Adipose tissue (tissue), 3 donors: ENCODE results near the gene WASF3. TPM values are rescaled to one million over a fixed set of nuclear protein-coding genes. Genes with fewer than 3 reads are reported as not detected.
"Not testable (repeated sequence)": the region's sequence is repeated elsewhere in the genome, so short reads cannot be mapped to it uniquely, and the experiment has no call there.

Experiments used
- H3K27ac ChIP-seq: one replicate; pipeline ENCODE4 v1.5.1; 2013; ENCODE audit warnings: low read depth, low read length
- WGBS, 3 donors: extraction: QIAGEN DNeasy Blood & Tissue Kit; methylation state at CpG; one replicate each; pipeline ENCODE4 v1.1.7; 2013; 5-methylcytosine and 5-hydroxymethylcytosine counted together
- polyA plus RNA-seq, 3 donors: library from polyadenylated mRNA; stranded (reverse); fragments of 200-250 nt; gene quantifications; one replicate each; pipeline ENCODE4 v1.2.3, GENCODE V29; 2013
- donor health status: healthy with polysubstance abuse.
- donor health status: Bipolar disorder and iron deficiency.
- donor health status: healthy.

Gene WASF3
- polyA plus RNA-seq, 3 donors = 3.8 to 45.7 (median 17.8) TPM

GRCh38 chr13:26614721-26615120 lies 57.2 kb downstream of the WASF3 start:
- WGBS, 3 donors = 71 to 82% (median 73%) methylated on average over 5 of the region's 5 CpGs

DNA sequence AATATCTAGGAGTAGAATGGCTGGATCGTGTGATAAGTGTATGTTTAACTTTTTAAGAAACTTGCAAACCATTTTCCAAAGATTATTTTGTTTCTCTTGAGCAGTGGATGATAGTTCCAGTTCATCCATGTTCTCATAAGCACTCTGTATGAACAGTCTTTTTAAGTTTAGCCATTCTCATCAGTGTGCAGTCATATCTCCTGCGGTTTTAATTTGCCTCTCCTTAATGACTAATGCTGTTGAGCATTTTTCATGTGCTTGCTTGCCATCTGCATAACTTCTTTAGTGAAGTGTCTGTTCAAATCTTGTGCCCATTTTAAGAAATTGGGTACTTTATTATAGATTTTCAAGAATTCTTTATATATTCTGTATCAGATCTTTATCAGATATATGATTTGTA lies 58.6 kb downstream of the WASF3 start:
- H3K27ac ChIP-seq = no peak overlapping the region
- WGBS, 3 donors = 75 to 90% (median 75%) methylated on average over 2 of the region's 2 CpGs

More at GRCh38 chr13:26614721-26615120, 57.2 kb downstream of the WASF3 start:
- no peak overlapping the region for H3K27ac ChIP-seq

DNA sequence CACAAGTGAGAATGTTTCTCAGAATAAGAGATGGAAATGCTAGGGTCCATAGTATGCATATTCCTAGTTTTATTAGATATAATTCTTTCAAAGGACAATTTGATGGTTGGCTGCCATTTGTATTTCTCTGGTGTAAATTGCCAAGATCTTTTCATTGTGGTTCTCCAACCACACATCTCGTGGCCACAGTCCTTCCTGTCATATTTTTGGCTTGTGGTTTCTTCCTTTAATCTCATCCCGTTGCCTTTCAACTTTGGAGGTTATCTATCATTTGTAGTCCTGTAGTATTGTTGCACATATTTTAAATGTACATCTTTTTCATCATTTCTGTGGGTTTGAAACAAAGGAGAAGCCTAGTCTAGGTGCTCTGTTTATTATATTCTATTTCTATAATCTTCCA lies 61.2 kb downstream of the WASF3 start:
- 41 to 82% (median 51%) methylated on average over 2 of the region's 2 CpGs for WGBS, 3 donors
- no peak overlapping the region for H3K27ac ChIP-seq

DNA sequence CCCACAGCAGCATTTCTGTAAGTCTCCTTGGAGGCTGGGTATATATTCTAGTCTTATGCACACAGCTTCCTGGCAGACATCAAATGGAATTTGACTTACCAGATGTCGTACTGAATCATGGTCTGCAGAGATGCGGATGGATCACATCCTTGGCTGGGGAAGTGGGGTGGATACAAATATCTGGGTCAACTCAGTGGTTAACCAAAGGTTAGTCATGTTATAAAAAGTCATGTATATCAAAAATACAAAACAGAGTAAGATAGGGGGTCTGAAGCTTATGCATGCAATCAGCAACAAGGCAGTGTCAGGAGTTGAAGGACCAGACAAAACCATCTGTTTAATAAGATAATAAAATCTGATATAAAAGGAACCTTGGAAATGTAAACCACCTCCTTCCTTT lies 61.9 kb downstream of the WASF3 start:
- H3K27ac ChIP-seq = no peak overlapping the region
- 55 to 85% (median 56%) methylated on average over 2 of the region's 2 CpGs for WGBS, 3 donors

DNA sequence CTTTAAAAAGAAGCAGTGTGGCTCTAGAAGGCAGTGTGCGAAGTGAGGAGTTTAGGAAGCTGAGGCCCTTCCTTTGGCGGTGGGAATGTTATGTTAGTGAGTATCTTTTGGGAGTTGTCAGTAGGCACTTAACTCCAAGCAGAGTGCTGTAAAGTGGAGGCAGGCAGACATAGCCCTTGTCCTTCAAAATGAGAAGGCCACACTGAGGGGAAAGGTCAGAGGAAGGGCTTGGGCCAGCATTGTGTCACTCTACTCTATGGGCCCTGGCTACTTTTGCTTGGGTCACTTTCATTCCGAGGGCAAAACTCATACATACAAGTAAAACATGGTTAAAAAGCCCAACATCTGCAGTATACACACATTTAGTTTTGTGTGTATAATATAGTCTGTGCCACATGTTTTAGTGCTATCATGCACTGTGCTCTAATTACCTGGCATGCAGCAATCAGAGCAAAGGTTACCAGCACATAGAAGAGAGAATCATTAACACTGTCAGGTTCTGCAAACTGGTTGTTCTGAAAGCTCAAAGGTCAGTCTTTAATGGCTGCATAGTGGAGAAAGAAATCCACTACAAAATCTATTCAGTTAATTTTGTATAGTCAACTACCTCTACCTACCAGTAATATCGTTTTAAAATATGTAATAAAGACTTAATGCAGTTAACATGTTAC lies 64.4 kb downstream of the WASF3 start:
- no peak overlapping the region for H3K27ac ChIP-seq
- 75 to 85% (median 78%) methylated on average over 4 of the region's 4 CpGs for WGBS, 3 donors

DNA sequence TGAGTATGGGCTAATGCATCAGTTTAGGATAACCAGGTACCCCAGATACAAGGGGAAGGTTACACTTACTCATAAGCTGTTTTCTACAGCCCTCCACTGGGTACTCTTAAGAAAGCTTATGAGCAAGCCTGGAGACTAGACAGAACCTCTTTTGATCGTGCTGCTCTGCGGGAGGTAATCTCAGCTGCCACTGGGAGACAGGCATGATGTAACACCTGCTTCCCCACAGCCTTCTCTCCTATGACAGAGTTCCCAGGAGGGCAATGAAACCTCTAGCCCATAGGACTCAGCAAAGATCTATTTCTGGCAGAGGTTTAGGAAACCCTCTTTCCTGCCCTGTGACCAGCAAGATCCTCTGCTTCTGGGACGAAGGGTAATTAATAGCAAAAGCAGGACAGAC lies 65.6 kb downstream of the WASF3 start:
- 60 to 74% (median 62%) methylated on average over 3 of the region's 3 CpGs for whole genome bisulfite sequencing, 3 donors

DNA sequence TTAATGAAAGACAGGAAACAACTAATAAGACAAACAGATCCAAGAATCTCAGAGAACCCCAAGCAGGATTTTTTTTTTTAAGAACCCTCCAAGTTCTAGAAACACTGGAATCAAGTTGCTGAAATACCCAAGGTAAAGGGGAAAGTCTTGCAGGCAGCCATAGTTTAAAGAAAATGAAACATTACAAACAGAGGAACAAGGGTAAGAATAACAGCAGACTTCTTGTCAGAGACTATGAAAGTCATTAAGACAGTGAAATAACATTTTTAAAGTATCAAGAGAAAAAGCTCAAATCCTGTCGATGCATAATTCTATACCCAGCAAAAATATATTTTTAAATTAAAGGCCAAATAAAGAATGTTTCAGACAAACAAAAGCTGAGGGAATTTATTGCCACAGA lies 67.1 kb downstream of the WASF3 start:
- 90 to 97% (median 96%) methylated on average over 1 of the region's 1 CpG for WGBS, 3 donors
- no peak overlapping the region for H3K27ac ChIP-seq

More for the DNA sequence above, 65.6 kb downstream of the WASF3 start:
- H3K27ac ChIP-seq = no peak overlapping the region

DNA sequence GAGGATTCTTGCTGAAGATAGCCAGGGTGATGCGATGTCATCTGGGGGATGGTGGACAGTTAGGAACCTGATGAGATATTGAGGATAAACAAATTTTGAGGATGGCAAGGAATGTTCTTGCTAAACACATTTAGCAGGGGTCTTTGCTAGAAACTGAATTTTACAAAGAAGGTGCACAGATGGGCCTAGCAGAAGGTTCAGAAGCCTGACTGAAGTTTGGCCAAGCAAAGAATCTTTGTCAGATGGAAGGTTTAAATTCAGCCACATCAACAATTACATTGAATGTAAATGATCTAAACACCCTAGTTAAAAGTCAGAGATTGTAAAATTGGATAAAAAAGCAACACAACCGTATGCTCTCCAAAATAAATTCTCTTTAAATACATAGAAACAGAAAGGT lies 68.8 kb downstream of the WASF3 start:
- whole genome bisulfite sequencing, 3 donors = 97 to 98% (median 98%) methylated on average over 2 of the region's 2 CpGs
- no peak overlapping the region for H3K27ac ChIP-seq

- no peak overlapping the region for H3K27ac ChIP-seq
- 92 to 99% (median 97%) methylated on average over 8 of the region's 8 CpGs for WGBS, 3 donors
Measured at GRCh38 chr13:26628706-26629105, 71.2 kb downstream of the WASF3 start.

- H3K27ac ChIP-seq = no peak overlapping the region
- WGBS, 3 donors = 78 to 88% (median 82%) methylated on average over 5 of the region's 5 CpGs
Measured at GRCh38 chr13:26629260-26629825, 71.9 kb downstream of the WASF3 start.

DNA sequence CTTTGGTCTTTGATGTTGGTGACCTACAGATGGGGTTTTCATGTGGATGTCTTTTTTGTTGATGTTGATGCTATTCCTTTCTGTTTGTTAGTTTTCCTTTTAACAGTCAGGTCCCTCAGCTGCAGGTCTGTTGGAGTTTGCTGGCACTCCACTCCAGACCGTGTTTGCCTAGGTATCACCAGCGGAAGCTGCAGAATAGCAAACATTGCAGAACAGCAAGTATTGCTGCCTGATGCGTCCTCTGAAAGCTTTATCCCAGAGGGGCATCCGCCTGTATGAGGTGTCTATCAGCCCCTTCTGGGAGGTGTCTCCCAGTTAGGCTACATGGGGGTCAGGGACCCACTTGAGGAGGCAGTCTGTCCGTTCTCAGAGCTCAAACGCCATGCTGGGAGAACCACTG lies 78.2 kb downstream of the WASF3 start:
- 91 to 97% (median 95%) methylated on average over 6 of the region's 6 CpGs for WGBS, 3 donors
- not testable (repeated sequence) for H3K27ac ChIP-seq

GRCh38 chr13:26636073-26636472 lies 78.6 kb downstream of the WASF3 start:
- WGBS, 3 donors = 79 to 86% (median 80%) methylated on average over 8 of the region's 8 CpGs
- not testable (repeated sequence) for H3K27ac ChIP-seq

GRCh38 chr13:26646603-26647002 lies 89.1 kb downstream of the WASF3 start:
- no peak overlapping the region for H3K27ac ChIP-seq

DNA sequence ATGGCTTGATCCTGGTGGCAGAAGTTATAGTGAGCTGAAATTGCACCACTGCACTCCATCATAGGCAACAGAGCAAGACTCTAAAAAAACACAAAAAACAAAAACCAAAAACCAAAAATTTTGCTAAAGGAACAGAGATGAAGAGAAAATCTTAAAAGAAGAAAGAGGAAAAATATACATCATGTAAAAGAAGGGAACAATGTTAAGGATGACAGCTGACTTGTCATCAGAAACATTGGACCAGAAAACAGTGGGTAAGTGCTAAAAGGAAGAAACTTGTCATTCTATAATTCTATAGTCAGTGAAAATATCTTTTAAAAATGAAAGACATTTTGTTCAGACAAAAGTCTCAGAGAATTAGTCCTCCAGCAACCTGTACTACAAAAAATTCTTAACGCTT lies 93.8 kb downstream of the WASF3 start:
- WGBS, 3 donors = 94 to 97% (median 96%) methylated on average over 1 of the region's 1 CpG

DNA sequence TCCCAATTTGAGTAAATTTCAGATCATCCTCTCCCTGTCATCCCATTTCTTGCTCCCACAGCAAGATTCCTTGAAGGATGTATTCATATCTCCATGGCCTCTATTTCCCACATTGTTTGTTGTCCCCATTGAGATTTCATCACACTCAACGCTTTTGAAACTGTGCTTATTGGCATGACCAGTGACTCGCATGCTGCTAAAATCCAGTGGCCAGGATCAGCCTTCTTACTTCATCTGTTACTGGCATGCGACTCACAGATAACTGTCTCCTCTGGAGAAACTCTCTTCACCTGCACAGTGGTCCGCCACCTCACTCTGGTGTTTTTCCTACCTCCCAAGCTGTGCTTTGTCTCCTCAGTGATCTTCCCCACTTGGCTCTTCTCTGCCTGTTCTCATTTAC lies 95.8 kb downstream of the WASF3 start:
- H3K27ac ChIP-seq = no peak overlapping the region
- 86 to 94% (median 91%) methylated on average over 4 of the region's 4 CpGs for WGBS, 3 donors

More for the DNA sequence above, 93.8 kb downstream of the WASF3 start:
- H3K27ac ChIP-seq = no peak overlapping the region

GRCh38 chr13:26653842-26654241 lies 96.4 kb downstream of the WASF3 start:
- H3K27ac ChIP-seq = no peak overlapping the region
- 90 to 94% (median 92%) methylated on average over 4 of the region's 4 CpGs for WGBS, 3 donors

DNA sequence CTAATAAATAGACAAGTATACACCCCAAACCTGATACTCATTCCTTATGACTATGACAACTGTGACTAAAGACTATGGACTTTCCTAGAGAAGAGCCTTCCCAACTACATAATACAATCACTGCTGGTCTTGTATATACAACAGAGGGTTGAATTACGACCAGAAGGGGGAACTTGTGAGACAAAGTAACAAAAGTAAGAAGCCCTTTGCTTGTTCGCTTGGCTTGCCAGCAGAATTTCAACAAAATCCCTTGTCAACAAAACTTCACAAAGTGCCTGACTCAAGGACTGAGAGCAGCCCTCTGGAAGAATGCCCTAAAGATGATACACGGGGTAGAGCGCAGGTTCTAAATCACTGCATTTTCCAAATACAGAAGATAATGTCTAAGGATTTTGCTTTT lies 99.4 kb downstream of the WASF3 start:
- WGBS, 3 donors = 60 to 73% (median 62%) methylated on average over 4 of the region's 4 CpGs
- H3K27ac ChIP-seq = no peak overlapping the region

DNA sequence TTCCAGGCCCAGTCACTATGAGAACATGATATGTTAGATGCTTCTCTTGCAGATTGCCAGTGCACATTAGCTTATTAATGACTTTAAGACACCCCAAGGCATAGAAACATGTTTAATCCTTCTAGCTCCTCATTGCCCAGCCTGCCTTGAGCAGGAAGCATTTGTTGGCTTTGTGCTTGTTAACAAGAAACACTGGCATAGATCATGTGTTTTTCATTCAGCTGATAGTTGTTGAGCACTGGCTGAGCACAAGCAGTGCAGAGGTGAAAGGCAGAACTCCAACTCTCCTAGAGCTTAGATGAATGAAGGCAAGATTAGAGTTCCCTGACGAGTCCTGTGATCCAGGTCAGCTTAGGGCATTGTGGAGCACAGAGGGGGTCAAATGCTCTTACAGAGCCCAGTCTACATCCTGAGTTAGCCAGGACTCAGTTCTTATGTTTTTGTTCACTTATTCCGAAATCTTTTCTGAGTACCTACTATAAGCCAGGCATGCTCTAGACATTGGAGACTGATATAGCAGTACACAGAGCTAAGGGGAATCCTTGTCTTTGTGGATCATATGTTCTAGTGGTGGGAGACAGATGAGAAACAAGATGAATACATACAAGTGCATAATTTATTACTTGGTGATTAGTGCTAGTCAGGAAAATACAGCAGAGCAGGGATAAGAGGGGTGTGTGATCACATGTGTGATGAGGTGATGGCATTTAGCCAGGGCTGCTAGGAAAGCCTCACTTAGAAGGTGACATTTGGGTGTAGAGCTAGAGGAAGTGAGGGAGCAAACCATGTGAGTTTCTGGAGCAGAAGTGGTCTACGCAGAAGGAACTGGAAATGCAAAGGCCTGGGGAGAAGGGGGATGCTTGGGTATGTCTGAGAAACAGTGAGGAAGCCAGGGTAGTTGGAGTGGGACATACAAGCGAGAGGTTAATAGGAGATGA lies 101.2 kb downstream of the WASF3 start:
- no peak overlapping the region for H3K27ac ChIP-seq
- 75 to 90% (median 76%) methylated on average over 4 of the region's 4 CpGs for WGBS, 3 donors

- WGBS, 3 donors = 72 to 85% (median 79%) methylated on average over 5 of the region's 5 CpGs
- H3K27ac ChIP-seq = no peak overlapping the region
Measured at GRCh38 chr13:26660185-26660584, 102.7 kb downstream of the WASF3 start.
